Kidney epithelial cell (primary cell): Measurements from ENCODE around the gene SLC4A5. TPM values are rescaled to one million over a fixed set of nuclear protein-coding genes. Genes with fewer than 3 reads are reported as not detected.

ENCODE experiments used
- DNase-seq: peaks from one replicate; pipeline ENCODE4 v3.0.0-alpha.2; 2010; ENCODE audit warnings: low read depth
- H3K27me3 ChIP-seq: 2 replicates; pipeline ENCODE4 v1.6.0; 2011; ENCODE audit warnings: low read length; ENCODE audit not compliant: control insufficient read depth, insufficient read depth
- H3K36me3 ChIP-seq: 2 replicates; pipeline ENCODE4 v1.5.1; 2011; ENCODE audit warnings: low read length; ENCODE audit not compliant: control insufficient read depth, insufficient read depth
- H3K4me3 ChIP-seq: 2 replicates; pipeline ENCODE4 v1.5.1; 2011; ENCODE audit warnings: low read depth, mild to moderate bottlenecking, control low read depth, low read length
- total RNA-seq: library from RNA; depleted of rRNA; stranded (reverse); fragments of >200 nt; gene quantifications from 2 replicates; pipeline ENCODE4 v1.2.3, GENCODE V29; 2015
- TF ChIP-seq, protein P1 (sequence below): IDR thresholded peaks from 2 replicates; pipeline ENCODE4 v1.5.1; 2011; ENCODE audit warnings: mild to moderate bottlenecking, moderate library complexity, low read length, control low read depth, inconsistent platforms; ENCODE audit not compliant: insufficient read depth, poor library complexity, severe bottlenecking

The SLC4A5 gene
- total RNA-seq, 1 donor from 2014 or later, result 1.8 TPM

GRCh38 chr2:74205596-74205995, 137.6 kb downstream of the SLC4A5 start:
- Histone ChIP-seq H3K4me3 (no peak overlapping the region), H3K27me3 (no peaks in the 10 kb centered on the region), H3K36me3 (peaks cover 2% of the 10 kb centered on the region)
- TF ChIP-seq, protein P1, sequence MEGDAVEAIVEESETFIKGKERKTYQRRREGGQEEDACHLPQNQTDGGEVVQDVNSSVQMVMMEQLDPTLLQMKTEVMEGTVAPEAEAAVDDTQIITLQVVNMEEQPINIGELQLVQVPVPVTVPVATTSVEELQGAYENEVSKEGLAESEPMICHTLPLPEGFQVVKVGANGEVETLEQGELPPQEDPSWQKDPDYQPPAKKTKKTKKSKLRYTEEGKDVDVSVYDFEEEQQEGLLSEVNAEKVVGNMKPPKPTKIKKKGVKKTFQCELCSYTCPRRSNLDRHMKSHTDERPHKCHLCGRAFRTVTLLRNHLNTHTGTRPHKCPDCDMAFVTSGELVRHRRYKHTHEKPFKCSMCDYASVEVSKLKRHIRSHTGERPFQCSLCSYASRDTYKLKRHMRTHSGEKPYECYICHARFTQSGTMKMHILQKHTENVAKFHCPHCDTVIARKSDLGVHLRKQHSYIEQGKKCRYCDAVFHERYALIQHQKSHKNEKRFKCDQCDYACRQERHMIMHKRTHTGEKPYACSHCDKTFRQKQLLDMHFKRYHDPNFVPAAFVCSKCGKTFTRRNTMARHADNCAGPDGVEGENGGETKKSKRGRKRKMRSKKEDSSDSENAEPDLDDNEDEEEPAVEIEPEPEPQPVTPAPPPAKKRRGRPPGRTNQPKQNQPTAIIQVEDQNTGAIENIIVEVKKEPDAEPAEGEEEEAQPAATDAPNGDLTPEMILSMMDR, result no peak
- DNase-seq, result no peak

DNA sequence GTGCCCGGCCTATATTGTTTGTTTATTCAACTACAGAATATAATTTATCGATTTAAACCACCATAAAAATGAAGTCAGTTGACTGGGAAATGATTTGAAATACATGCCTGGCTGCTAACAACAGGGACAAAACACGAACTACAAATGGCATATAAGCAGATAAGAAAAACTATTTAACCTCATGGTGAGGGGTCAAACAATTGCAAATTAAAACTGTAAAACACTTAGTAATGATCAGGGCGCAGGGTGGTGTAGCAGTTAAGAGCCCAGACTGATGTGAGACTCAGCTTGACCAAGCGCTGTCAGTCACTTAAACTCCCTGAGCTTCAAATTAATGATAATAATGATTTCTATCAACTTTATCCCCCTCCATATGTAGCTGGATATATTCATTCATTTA, 138.1 kb downstream of the SLC4A5 start:
- peaks cover 2% of the 10 kb centered on the region for H3K36me3 ChIP-seq
- no peak for DNase-seq
- H3K4me3 ChIP-seq, result no peak overlapping the region
- no peaks in the 10 kb centered on the region for H3K27me3 ChIP-seq
- TF ChIP-seq, protein P1, result no peak

GRCh38 chr2:74204436-74204835, 138.8 kb downstream of the SLC4A5 start:
- Histone ChIP-seq H3K4me3 (no peak overlapping the region), H3K27me3 (no peaks in the 10 kb centered on the region), H3K36me3 (peaks cover 2% of the 10 kb centered on the region)
- TF ChIP-seq, protein P1, result no peak
- no peak for DNase-seq

DNA sequence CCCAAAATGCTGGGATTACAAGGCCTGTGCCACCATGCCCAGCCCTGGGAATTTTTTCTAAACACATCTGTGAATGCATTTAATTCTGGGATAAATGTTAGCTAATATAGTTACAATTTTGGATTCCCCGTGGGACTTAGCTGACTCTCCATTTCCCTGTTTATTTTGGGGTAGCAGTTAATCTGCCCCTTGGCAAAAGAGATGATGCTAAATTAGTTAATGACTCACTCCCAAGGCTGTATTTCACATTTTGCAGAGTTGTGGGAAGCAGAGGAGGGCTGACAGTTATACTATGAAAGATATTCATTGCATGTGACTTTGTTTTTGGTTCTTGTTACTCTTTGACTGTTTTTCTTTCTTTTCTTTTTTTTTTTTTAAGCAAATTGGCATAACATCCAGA, 141.6 kb downstream of the SLC4A5 start:
- no peak for DNase-seq
- Histone ChIP-seq H3K4me3 (no peak overlapping the region), H3K36me3 (no peaks in the 10 kb centered on the region), H3K27me3 (no peaks in the 10 kb centered on the region)
- TF ChIP-seq, protein P1, result no peak

GRCh38 chr2:74201196-74201595, 142.0 kb downstream of the SLC4A5 start:
- no peaks in the 10 kb centered on the region for H3K36me3 ChIP-seq
- TF ChIP-seq, protein P1, result no peak
- no peak overlapping the region for H3K4me3 ChIP-seq

GRCh38 chr2:74199871-74200305, 143.3 kb downstream of the SLC4A5 start:
- Histone ChIP-seq H3K27me3 (no peaks in the 10 kb centered on the region), H3K4me3 (peak overlapping the region; percentile 96), H3K36me3 (no peaks in the 10 kb centered on the region)
- TF ChIP-seq, protein P1, result no peak
- DNase-seq, result no peak

More at GRCh38 chr2:74201196-74201595, 142.0 kb downstream of the SLC4A5 start:
- no peak for DNase-seq
- H3K27me3 ChIP-seq, result no peaks in the 10 kb centered on the region
